NB4 (cell line): ENCODE results near the gene TSPAN32.

ENCODE experiments used
- DNase-seq: peaks from one replicate; pipeline ENCODE4 v3.0.0; 2010; ENCODE audit warnings: low read depth
- H3K4me3 ChIP-seq: one replicate; pipeline ENCODE4 v1.5.1; 2011; ENCODE audit warnings: mild to moderate bottlenecking, low read depth, low read length, moderate library complexity
- CTCF ChIP-seq: IDR thresholded peaks from one replicate; pipeline ENCODE4 v1.5.1; 2012; ENCODE audit warnings: low read depth, low read length
- MAX ChIP-seq: IDR thresholded peaks from 2 replicates; pipeline ENCODE4 v1.6.1; 2011; ENCODE audit warnings: low read depth, low read length
- MYC ChIP-seq: IDR thresholded peaks from 2 replicates; pipeline ENCODE4 v1.6.1; 2011; ENCODE audit warnings: low read depth, low read length
- POLR2A ChIP-seq: IDR thresholded peaks from 2 replicates; pipeline ENCODE4 v1.6.1; 2011; ENCODE audit warnings: mild to moderate bottlenecking; ENCODE audit not compliant: insufficient read length; ENCODE audit errors: extremely low read depth

TSPAN32 gene

GRCh38 chr11:2307501-2308331, 5.9 kb downstream of the TSPAN32 start:
- DNase-seq = no peak
- TF ChIP-seq MYC = no peak
- TF ChIP-seq CTCF = no peak
- no peak for TF ChIP-seq POLR2A
- no peak for TF ChIP-seq MAX

GRCh38 chr11:2308713-2309112, 6.9 kb downstream of the TSPAN32 start:
- TF ChIP-seq MAX = no peak
- TF ChIP-seq MYC = no peak
- TF ChIP-seq CTCF = no peak
- no peak for TF ChIP-seq POLR2A
- H3K4me3 ChIP-seq = no peak overlapping the region
- DNase-seq = no peak

More at GRCh38 chr11:2307501-2308331, 5.9 kb downstream of the TSPAN32 start:
- no peak overlapping the region for H3K4me3 ChIP-seq

GRCh38 chr11:2309251-2310072, 7.6 kb downstream of the TSPAN32 start:
- no peak overlapping the region for H3K4me3 ChIP-seq
- DNase-seq = peak; percentile 14
- no peak for TF ChIP-seq MAX
- no peak for TF ChIP-seq MYC
- no peak for TF ChIP-seq CTCF
- no peak for TF ChIP-seq POLR2A

GRCh38 chr11:2310073-2310785, 8.4 kb downstream of the TSPAN32 start:
- H3K4me3 ChIP-seq = no peak overlapping the region
- TF ChIP-seq MAX (no peak), MYC (no peak), POLR2A (no peak), CTCF (no peak)
- DNase-seq = peak; percentile 7

- DNase-seq = peak; percentile 5
- no peak for TF ChIP-seq MAX
- no peak for TF ChIP-seq CTCF
- no peak overlapping the region for H3K4me3 ChIP-seq
Measured at GRCh38 chr11:2310786-2311352, 9.1 kb downstream of the TSPAN32 start.
